ENCODE measurements around the gene PGBD5. TPM values are rescaled to one million over a fixed set of nuclear protein-coding genes. Genes with fewer than 3 reads are reported as not detected.
A peak's percentile ranks its signal among the peaks of the same experiment; 100 is the strongest.

PGBD5 gene
- total and polyA plus RNA-seq, 9 of the 15 experiments (the other 6 are each of a cell fraction or from before 2014, with no cell fraction given): under 0.01 to 0.40 (median 0.10) TPM; not detected in 3

- TF ChIP-seq ZNF449 (CRISPR knock-in tag; IDR thresholded peaks at IDR 0.05): no peak
- TF ChIP-seq MECOM (CRISPR knock-in tag; IDR thresholded peaks at IDR 0.05): no peak
- no peak for TF ChIP-seq ZNF165 (CRISPR knock-in tag; IDR thresholded peaks at IDR 0.05; ENCODE audit: borderline replicate concordance)
- no peak for TF ChIP-seq PTBP1 (IDR thresholded peaks at IDR 0.05; ENCODE audit: low read depth, low read length)
- TF ChIP-seq, protein P1, sequence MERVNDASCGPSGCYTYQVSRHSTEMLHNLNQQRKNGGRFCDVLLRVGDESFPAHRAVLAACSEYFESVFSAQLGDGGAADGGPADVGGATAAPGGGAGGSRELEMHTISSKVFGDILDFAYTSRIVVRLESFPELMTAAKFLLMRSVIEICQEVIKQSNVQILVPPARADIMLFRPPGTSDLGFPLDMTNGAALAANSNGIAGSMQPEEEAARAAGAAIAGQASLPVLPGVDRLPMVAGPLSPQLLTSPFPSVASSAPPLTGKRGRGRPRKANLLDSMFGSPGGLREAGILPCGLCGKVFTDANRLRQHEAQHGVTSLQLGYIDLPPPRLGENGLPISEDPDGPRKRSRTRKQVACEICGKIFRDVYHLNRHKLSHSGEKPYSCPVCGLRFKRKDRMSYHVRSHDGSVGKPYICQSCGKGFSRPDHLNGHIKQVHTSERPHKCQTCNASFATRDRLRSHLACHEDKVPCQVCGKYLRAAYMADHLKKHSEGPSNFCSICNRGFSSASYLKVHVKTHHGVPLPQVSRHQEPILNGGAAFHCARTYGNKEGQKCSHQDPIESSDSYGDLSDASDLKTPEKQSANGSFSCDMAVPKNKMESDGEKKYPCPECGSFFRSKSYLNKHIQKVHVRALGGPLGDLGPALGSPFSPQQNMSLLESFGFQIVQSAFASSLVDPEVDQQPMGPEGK (CRISPR knock-in tag; IDR thresholded peaks at IDR 0.05; ENCODE audit: borderline replicate concordance): no peak
- peak; percentile 48; the same call in 1 of the 2 replicates for TF ChIP-seq RB1 (IDR thresholded peaks at IDR 0.05; ENCODE audit: low read depth)
- no peak for TF ChIP-seq CREBBP (IDR thresholded peaks at IDR 0.05; ENCODE audit: low read depth, low read length)
- TF ChIP-seq PBX2 (CRISPR knock-in tag; IDR thresholded peaks at IDR 0.05; ENCODE audit: low read depth): no peak
- TF ChIP-seq PBX2 (tag; conservative IDR thresholded peaks at IDR 0.05; ENCODE audit: low read depth): no peak
- no peak for TF ChIP-seq NFRKB (IDR thresholded peaks at IDR 0.05; ENCODE audit: low read depth)
- TF ChIP-seq MLX (CRISPR knock-in tag; conservative IDR thresholded peaks at IDR 0.05): no peak; a peak in 1 of 4 replicates
- TF ChIP-seq SIN3B (IDR thresholded peaks at IDR 0.05; ENCODE audit: low read depth): no peak
- no peak for TF ChIP-seq ERF (CRISPR knock-in tag; IDR thresholded peaks at IDR 0.05)
- TF ChIP-seq ZNF124 (CRISPR knock-in tag; IDR thresholded peaks at IDR 0.05): peak; percentile 80; the same call in 1 of the 2 replicates
- TF ChIP-seq SIN3A (IDR thresholded peaks at IDR 0.05; ENCODE audit: borderline replicate concordance in 2 of 2, control insufficient read depth in 1 of 2, low read depth in 2 of 2, low read length in 2 of 2): peak; percentile 98 to 100
- peak; percentile 67 for TF ChIP-seq STAG1 (CRISPR knock-in tag; IDR thresholded peaks at IDR 0.05; ENCODE audit: borderline replicate concordance)
- no peak for TF ChIP-seq ZKSCAN8 (CRISPR knock-in tag; IDR thresholded peaks at IDR 0.05)
Measured at GRCh38 chr1:230426246-230427093, at the start of gene PGBD5 (continued).

Data from K562 (cell line).